ENCODE measurements around the gene BPIFB3. TPM values are rescaled to one million over a fixed set of nuclear protein-coding genes. Genes with fewer than 3 reads are reported as not detected.

Gene BPIFB3
- total and polyA plus RNA-seq, 2 of the 13 experiments (the other 11 are each of a cell fraction or from before 2014, with no cell fraction given) = 0.09 TPM; not detected in 1

- TF ChIP-seq ZNF740 (CRISPR knock-in tag; IDR thresholded peaks at IDR 0.05) (no peak), TOE1 (CRISPR knock-in tag; IDR thresholded peaks at IDR 0.05) (0 out of 2 replicates have a peak, but pooled peaks have one; percentile 66), ZNF605 (CRISPR knock-in tag; IDR thresholded peaks at IDR 0.05) (peak; percentile 93), CAMTA2 (CRISPR knock-in tag; IDR thresholded peaks at IDR 0.05; ENCODE audit: borderline replicate concordance) (peak; percentile 90; the same call in 1 of the 2 replicates), GRHL1 (CRISPR knock-in tag; conservative IDR thresholded peaks at IDR 0.05) (no peak), MLX (CRISPR knock-in tag; IDR thresholded peaks at IDR 0.05) (peak; percentile 86; the same call in 1 of the 2 replicates), BHLHE40 (IDR thresholded peaks at IDR 0.05; ENCODE audit: low read length) (peak; percentile 93), ZNF724P (CRISPR knock-in tag; IDR thresholded peaks at IDR 0.05; ENCODE audit: borderline replicate concordance) (no peak), ZNF512B (CRISPR knock-in tag; IDR thresholded peaks at IDR 0.05; ENCODE audit: borderline replicate concordance) (no peak; the same call in none of the 2 replicates), GLMP (CRISPR knock-in tag; IDR thresholded peaks at IDR 0.05; ENCODE audit: borderline replicate concordance) (no peak), TOPORS (CRISPR knock-in tag; IDR thresholded peaks at IDR 0.05) (peak; percentile 87), NFIB (CRISPR knock-in tag; IDR thresholded peaks at IDR 0.05; ENCODE audit: borderline replicate concordance) (no peak), TP53 (CRISPR knock-in tag; conservative IDR thresholded peaks at IDR 0.05) (no peak; the same call in 1 of the 2 replicates), ZFP62 (CRISPR knock-in tag; IDR thresholded peaks at IDR 0.05) (no peak), CCAR2 (optimal IDR thresholded peaks at IDR 0.05; ENCODE audit: low read depth, low read length) (no peak), ZSCAN30 (CRISPR knock-in tag; IDR thresholded peaks at IDR 0.05) (peak; percentile 80; the same call in 1 of the 2 replicates), ZNF839 (CRISPR knock-in tag; IDR thresholded peaks at IDR 0.05; ENCODE audit: borderline replicate concordance) (peak; percentile 83; the same call in 1 of the 2 replicates), ZNF263 (CRISPR knock-in tag; IDR thresholded peaks at IDR 0.05) (peak; percentile 69; the same call in 1 of the 2 replicates), SMAD3 (CRISPR knock-in tag; IDR thresholded peaks at IDR 0.05) (peak; percentile 84), ZNF550 (CRISPR knock-in tag; IDR thresholded peaks at IDR 0.05; ENCODE audit: borderline replicate concordance) (peak; percentile 97)
These were observed 46.0 kb upstream of the BPIFB3 start, which contains the start of gene BPIFB2 (continued) for GRCh38 chr20:33007376-33008335.
